Left lung (tissue), 10 donors: ENCODE data around the gene LRMDA. TPM values are rescaled to one million over a fixed set of nuclear protein-coding genes. Genes with fewer than 3 reads are reported as not detected.

Experiments used
- ATAC-seq: fragments of 200-7000 bp; cut with Tn5 transposase; one replicate; pipeline ENCODE4 v1.9.1; 2020; ENCODE audit warnings: moderate library complexity
- DNase-seq, 4 donors: peaks; one replicate each; pipeline ENCODE4 v3.0.0-alpha.2; 2013 to 2020
- H3K27ac ChIP-seq, 2 donors: fragments of 200-600 bp; sonication (generic) in 1 of 2; one replicate each; pipeline versions ENCODE4 v1.5.0 to v1.8.0; 2020 to 2021
- H3K27me3 ChIP-seq, 2 donors: fragments of 200-600 bp; sonication (generic) in 1 of 2; one replicate each; pipeline versions ENCODE4 v1.5.0 to v1.8.0; 2020 to 2021
- H3K36me3 ChIP-seq, 2 donors: fragments of 200-600 bp; sonication (generic) in 1 of 2; one replicate each; pipeline versions ENCODE4 v1.5.0 to v1.8.0; 2020 to 2021
- H3K4me1 ChIP-seq, 2 donors: fragments of 200-600 bp; one replicate each; pipeline ENCODE4 v1.8.0; 2021
- H3K4me3 ChIP-seq, 2 donors: fragments of 200-600 bp; sonication (generic) in 1 of 2; one replicate each; pipeline versions ENCODE4 v1.5.0 to v1.8.0; 2020 to 2021; ENCODE audit warnings: mild to moderate bottlenecking in 1 of 2
- H3K9me3 ChIP-seq, 2 donors: fragments of 200-600 bp; sonication (generic) in 1 of 2; one replicate each; pipeline versions ENCODE4 v1.5.0 to v1.8.0; 2020 to 2021
- CTCF ChIP-seq, 2 donors: fragments of 200-600 bp; sonication (generic) in 1 of 2; IDR thresholded peaks; one replicate each; pipeline versions ENCODE4 v1.5.0 to v1.8.0; 2021; ENCODE audit warnings: antibody characterized with exemption in 2 of 2
- intact Hi-C, 2 donors: fragments of 100-400 bp; cut with DNase I; formaldehyde crosslinking; loops; one replicate each; pipeline versions ENCODE4 v1.11.2 to v1.14.2; 2022
- polyA plus RNA-seq, 6 donors: library from polyadenylated mRNA; unstranded; fragments of 120-200 nt; gene quantifications; one replicate each; pipeline ENCODE4 v1.2.1, GENCODE V29; 2013; ENCODE audit not compliant: insufficient read length in 6 of 6
- total RNA-seq, 2 donors: library from RNA; stranded (reverse); fragmentation: NEBNext Ultra II Directional; extraction: Animal tissue kit (Norgen Biotek cat#: 25700); gene quantifications; one replicate each; pipeline ENCODE4 v1.2.1, GENCODE V29; 2021
- donor health status: DM: no; HTN: yes; CAD: no.
- donor health status: DM: no; HTN: no; CAD: no.

The LRMDA gene
- total and polyA plus RNA-seq, 8 donors, result 13.9 to 23.6 (median 18.7) TPM

- DNase-seq, result no peak
- H3K36me3 ChIP-seq, result no peaks in the 10 kb centered on the region
- no peaks in the 10 kb centered on the region for H3K9me3 ChIP-seq
- intact Hi-C loops, result no loop called here
- H3K4me3 ChIP-seq, result no peak overlapping the region
- ATAC-seq, result no peak
- no peaks in the 10 kb centered on the region for H3K4me1 ChIP-seq
- H3K27me3 ChIP-seq, result no peaks in the 10 kb centered on the region
- H3K27ac ChIP-seq, result no peak overlapping the region
- TF ChIP-seq CTCF (IDR thresholded peaks at IDR 0.05), result no peak
Measured at GRCh38 chr10:76245951-76246495, 814.6 kb downstream of the LRMDA start.

GRCh38 chr10:76248649-76249200 lies 817.3 kb downstream of the LRMDA start:
- H3K4me1 ChIP-seq, result peaks cover 0 to 5% of the 10 kb centered on the region in 2 donors
- ATAC-seq (no peak), DNase-seq (peak in 2 of 4 donors; percentile 63 to 66)
- H3K4me3 ChIP-seq, result no peak overlapping the region
- no peaks in the 10 kb centered on the region for H3K27me3 ChIP-seq
- TF ChIP-seq CTCF (IDR thresholded peaks at IDR 0.05), result no peak
- intact Hi-C loops, result no loop called here
- H3K27ac ChIP-seq, result no peak overlapping the region
- no peaks in the 10 kb centered on the region for H3K36me3 ChIP-seq
- no peaks in the 10 kb centered on the region for H3K9me3 ChIP-seq

GRCh38 chr10:76251841-76252671 lies 820.6 kb downstream of the LRMDA start:
- TF ChIP-seq CTCF (IDR thresholded peaks at IDR 0.05), result no peak
- peak overlapping the region; percentile 30 to 59 for H3K27ac ChIP-seq
- no peaks in the 10 kb centered on the region for H3K27me3 ChIP-seq
- no peaks in the 10 kb centered on the region for H3K9me3 ChIP-seq
- H3K36me3 ChIP-seq, result no peaks in the 10 kb centered on the region
- ATAC-seq (peak; percentile 84), DNase-seq (peak in 3 of 4 donors; percentile 82 to 97 (median 95))
- intact Hi-C loops, result no loop called here
- H3K4me1 ChIP-seq, result peaks cover 0 to 5% of the 10 kb centered on the region in 2 donors
- no peak overlapping the region for H3K4me3 ChIP-seq

GRCh38 chr10:76252733-76253132 lies 821.3 kb downstream of the LRMDA start:
- peaks cover 0 to 5% of the 10 kb centered on the region in 2 donors for H3K4me1 ChIP-seq
- ATAC-seq (no peak), DNase-seq (no peak)
- TF ChIP-seq CTCF (IDR thresholded peaks at IDR 0.05), result no peak
- H3K4me3 ChIP-seq, result no peak overlapping the region
- intact Hi-C loops, result no loop called here
- peak overlapping the region in 1 of 2 donors; percentile 33 for H3K27ac ChIP-seq
- H3K9me3 ChIP-seq, result no peaks in the 10 kb centered on the region
- H3K27me3 ChIP-seq, result no peaks in the 10 kb centered on the region
- no peaks in the 10 kb centered on the region for H3K36me3 ChIP-seq

- Histone ChIP-seq H3K4me3 (no peak overlapping the region), H3K36me3 (no peaks in the 10 kb centered on the region), H3K9me3 (peaks cover 0 to 12% of the 10 kb centered on the region in 2 donors), H3K27ac (no peak overlapping the region), H3K4me1 (peaks cover 0 to 5% of the 10 kb centered on the region in 2 donors), H3K27me3 (no peaks in the 10 kb centered on the region)
- ATAC-seq (no peak), DNase-seq (no peak)
- no peak for TF ChIP-seq CTCF (IDR thresholded peaks at IDR 0.05)
- intact Hi-C loops, result no loop called here
Measured at GRCh38 chr10:76255241-76255640, 823.8 kb downstream of the LRMDA start.
